NCI-H446 treated with DMSO at 0.1 percent for 48 hours (cell line): ENCODE data around the gene STAT5B.
"Not testable (repeated sequence)": the region's sequence is repeated elsewhere in the genome, so short reads cannot be mapped to it uniquely, and the experiment has no call there.

Experiments
- DNase-seq: peaks from one replicate; lab custom pipeline; 2025; lab: John Stamatoyannopoulos, UW

STAT5B gene

GRCh38 chr17:42193969-42194899 lies 82.0 kb downstream of the STAT5B start, which contains the start of gene GHDC:
Gene GHDC, minus strand, starts transcription at chr17:42194494. Its CDS starts 913 bp downstream, at chr17:42193581.
- peak; percentile 65 for DNase-seq

GRCh38 chr17:42193216-42193968 lies 82.8 kb downstream of the STAT5B start:
- DNase-seq = no peak

- no peak for DNase-seq
These were observed 83.7 kb downstream of the STAT5B start for GRCh38 chr17:42192189-42193126.

GRCh38 chr17:42191275-42191608 lies 84.9 kb downstream of the STAT5B start:
- no peak for DNase-seq

GRCh38 chr17:42190491-42191274 lies 85.5 kb downstream of the STAT5B start:
- DNase-seq = no peak

GRCh38 chr17:42189651-42189965 lies 86.6 kb downstream of the STAT5B start:
- DNase-seq = no peak

- DNase-seq = no peak
These were observed 87.2 kb downstream of the STAT5B start for GRCh38 chr17:42188749-42189650.

GRCh38 chr17:42187833-42188232 lies 88.4 kb downstream of the STAT5B start:
- no peak for DNase-seq

GRCh38 chr17:42186191-42186590 lies 90.0 kb downstream of the STAT5B start:
- DNase-seq = not testable (repeated sequence)

- DNase-seq = no peak
These were observed 90.6 kb downstream of the STAT5B start for GRCh38 chr17:42185621-42185930.

GRCh38 chr17:42184713-42185620 lies 91.2 kb downstream of the STAT5B start, which contains the start of gene HCRT:
Gene HCRT, minus strand, starts transcription at chr17:42185452. Its CDS starts 87 bp downstream, at chr17:42185365.
- no peak for DNase-seq

GRCh38 chr17:42183741-42184711 lies 92.2 kb downstream of the STAT5B start:
- DNase-seq = peak; percentile 45

- no peak for DNase-seq
These were observed 93.1 kb downstream of the STAT5B start for GRCh38 chr17:42182927-42183734.

- DNase-seq = no peak
These were observed 94.4 kb downstream of the STAT5B start for GRCh38 chr17:42181851-42182207.

- DNase-seq = peak; percentile 67
These were observed 95.0 kb downstream of the STAT5B start, which contains the start of gene KCNH4 for GRCh38 chr17:42180922-42181850. Gene KCNH4, minus strand, starts transcription at chr17:42181142. Its CDS starts 197 bp downstream, at chr17:42180945.

GRCh38 chr17:42180411-42180921 lies 95.7 kb downstream of the STAT5B start:
- no peak for DNase-seq
